ENCODE measurements around the gene VAMP3. TPM values are rescaled to one million over a fixed set of nuclear protein-coding genes. Genes with fewer than 3 reads are reported as not detected.

Gene VAMP3
- polyA plus RNA-seq, 1 donor from 2014 or later: 20.2 TPM

- Histone ChIP-seq H3K4me2 (ENCODE audit: low read length) (no peak overlapping the region), H3K9me2 (ENCODE audit: insufficient read depth, low read length) (no peaks in the 10 kb centered on the region), H3K36me3 (ENCODE audit: insufficient read depth, low read length) (no peaks in the 10 kb centered on the region), H3K27ac (ENCODE audit: low read length) (no peak overlapping the region), H3K4me3 (ENCODE audit: low read length) (no peak overlapping the region), H2AFZ (ENCODE audit: low read depth, low read length) (no peak overlapping the region), H4K20me1 (ENCODE audit: insufficient read depth) (no peaks in the 10 kb centered on the region), H3K9me3 (ENCODE audit: low read length) (peaks cover 4% of the 10 kb centered on the region), H3F3A (ENCODE audit: insufficient read depth, low read length, poor library complexity, severe bottlenecking) (no peaks in the 10 kb centered on the region), H3K27me3 (ENCODE audit: insufficient read depth, low read depth, low read length) (no peaks in the 10 kb centered on the region), H3K9ac (ENCODE audit: low read length) (no peak overlapping the region), H3K79me2 (replicated peaks; ENCODE audit: insufficient read depth, low read length) (no peaks in the 10 kb centered on the region)
- no peak for TF ChIP-seq RAD21 (conservative IDR thresholded peaks at IDR 0.05)
- TF ChIP-seq TAF1 (IDR thresholded peaks at IDR 0.05; ENCODE audit: low read depth): no peak
- no peak for TF ChIP-seq CTCF (IDR thresholded peaks at IDR 0.05; ENCODE audit: poor library complexity, severe bottlenecking)
- no peak for TF ChIP-seq MXI1 (conservative IDR thresholded peaks at IDR 0.05; ENCODE audit: poor library complexity, severe bottlenecking)
- TF ChIP-seq REST (IDR thresholded peaks at IDR 0.05; ENCODE audit: borderline replicate concordance): no peak
- TF ChIP-seq POLR2AphosphoS5 (IDR thresholded peaks at IDR 0.05): no peak
- no peak for TF ChIP-seq SMC3 (conservative IDR thresholded peaks at IDR 0.05; ENCODE audit: poor library complexity)
- TF ChIP-seq EZH2 (IDR thresholded peaks at IDR 0.05; ENCODE audit: borderline replicate concordance, insufficient read depth, low read length, poor library complexity, severe bottlenecking): no peak
- no peak for TF ChIP-seq EP300 (conservative IDR thresholded peaks at IDR 0.05; ENCODE audit: poor library complexity, severe bottlenecking)
Observed at GRCh38 chr1:7810395-7810794, 39.3 kb downstream of the VAMP3 start.

GRCh38 chr1:7811476-7811875, 40.4 kb downstream of the VAMP3 start:
- H3K27me3 ChIP-seq (ENCODE audit: insufficient read depth, low read depth, low read length): no peaks in the 10 kb centered on the region
- H3K9me3 ChIP-seq (ENCODE audit: low read length): peaks cover 4% of the 10 kb centered on the region
- no peak overlapping the region for H3K4me2 ChIP-seq (ENCODE audit: low read length)
- H2AFZ ChIP-seq (ENCODE audit: low read depth, low read length): no peak overlapping the region
- H3K9me2 ChIP-seq (ENCODE audit: insufficient read depth, low read length): no peaks in the 10 kb centered on the region
- H3K36me3 ChIP-seq (ENCODE audit: insufficient read depth, low read length): no peaks in the 10 kb centered on the region
- H3K9ac ChIP-seq (ENCODE audit: low read length): no peak overlapping the region
- TF ChIP-seq SMC3 (conservative IDR thresholded peaks at IDR 0.05; ENCODE audit: poor library complexity) (no peak), TAF1 (IDR thresholded peaks at IDR 0.05; ENCODE audit: low read depth) (no peak), REST (IDR thresholded peaks at IDR 0.05; ENCODE audit: borderline replicate concordance) (no peak), CTCF (IDR thresholded peaks at IDR 0.05; ENCODE audit: poor library complexity, severe bottlenecking) (no peak), POLR2AphosphoS5 (IDR thresholded peaks at IDR 0.05) (no peak), EZH2 (IDR thresholded peaks at IDR 0.05; ENCODE audit: borderline replicate concordance, insufficient read depth, low read length, poor library complexity, severe bottlenecking) (no peak), MXI1 (conservative IDR thresholded peaks at IDR 0.05; ENCODE audit: poor library complexity, severe bottlenecking) (no peak), EP300 (conservative IDR thresholded peaks at IDR 0.05; ENCODE audit: poor library complexity, severe bottlenecking) (no peak), RAD21 (conservative IDR thresholded peaks at IDR 0.05) (no peak)
- no peaks in the 10 kb centered on the region for H4K20me1 ChIP-seq (ENCODE audit: insufficient read depth)
- no peaks in the 10 kb centered on the region for H3K79me2 ChIP-seq (replicated peaks; ENCODE audit: insufficient read depth, low read length)
- no peak overlapping the region for H3K4me3 ChIP-seq (ENCODE audit: low read length)
- no peaks in the 10 kb centered on the region for H3F3A ChIP-seq (ENCODE audit: insufficient read depth, low read length, poor library complexity, severe bottlenecking)
- no peak overlapping the region for H3K27ac ChIP-seq (ENCODE audit: low read length)

All from neural cell (in vitro differentiated cells).